ENCODE data around the gene KRTAP12-1. TPM values are rescaled to one million over a fixed set of nuclear protein-coding genes. Genes with fewer than 3 reads are reported as not detected.

KRTAP12-1 gene, protein sequence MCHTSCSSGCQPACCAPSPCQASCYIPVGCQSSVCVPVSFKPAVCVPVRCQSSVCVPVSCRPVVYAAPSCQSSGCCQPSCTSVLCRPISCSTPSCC
- not detected for total RNA-seq
- polyA plus RNA-seq (ENCODE audit: insufficient read depth, low read depth, low replicate concordance) = not detected
- long read RNA-seq, donor 1 = 0 reads
- long read RNA-seq, donor 2 = 0 reads

DNA sequence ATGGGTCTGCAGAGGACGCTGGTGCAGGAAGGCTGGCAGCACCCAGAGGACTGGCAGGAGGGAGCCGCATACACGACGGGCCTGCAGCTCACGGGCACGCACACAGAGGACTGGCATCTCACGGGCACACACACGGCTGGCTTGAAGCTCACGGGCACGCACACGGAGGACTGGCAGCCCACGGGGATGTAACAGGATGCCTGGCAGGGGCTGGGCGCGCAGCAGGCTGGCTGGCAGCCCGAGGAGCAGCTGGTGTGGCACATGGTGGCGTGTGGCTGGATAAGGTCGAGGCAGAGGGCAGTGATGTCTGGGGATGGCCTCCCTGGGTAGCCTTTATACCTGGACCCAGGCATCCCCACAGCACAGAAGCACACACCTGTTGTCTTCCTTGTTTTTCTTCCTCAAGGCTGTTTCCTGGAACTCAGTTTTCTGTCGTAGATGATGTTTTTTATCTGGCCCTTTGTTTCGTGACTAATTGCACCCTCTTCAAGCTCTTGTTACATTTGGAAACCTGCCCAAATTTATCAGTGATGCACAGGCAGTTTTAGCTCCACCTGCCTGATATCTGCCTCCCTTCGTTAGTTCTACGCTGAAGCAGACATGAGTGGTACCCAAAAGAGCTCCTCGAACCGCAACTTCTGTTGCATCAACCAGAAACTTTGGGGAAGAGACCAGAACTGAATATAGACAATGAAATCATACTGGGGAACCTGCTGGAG is at the start of gene KRTAP12-1:
TSS of gene KRTAP12-1 (minus strand) at position 303 of the 719 bp plus-strand sequence. CDS start at position 263, 40 bp downstream.
- DNase-seq = no peak
- H3K4me1 ChIP-seq = no peaks in the 10 kb centered on the region
- no peak within 1 kb of the TSS for H3K27ac ChIP-seq
- no peak within 1 kb of the TSS for H3K4me3 ChIP-seq
- H3K9me3 ChIP-seq = no peaks in the 10 kb centered on the region
- intact Hi-C loops (cut with DNase I; ENCODE audit: low total_unique reads) = no loop called here
- WGBS, 2 donors = 71 to 80% methylated on average over 15 to 23 of the region's 23 CpGs
- H3K27me3 ChIP-seq = no peaks in the 10 kb centered on the region
- no peak for TF ChIP-seq POLR2A (IDR thresholded peaks at IDR 0.05)
- TF ChIP-seq, protein P1, sequence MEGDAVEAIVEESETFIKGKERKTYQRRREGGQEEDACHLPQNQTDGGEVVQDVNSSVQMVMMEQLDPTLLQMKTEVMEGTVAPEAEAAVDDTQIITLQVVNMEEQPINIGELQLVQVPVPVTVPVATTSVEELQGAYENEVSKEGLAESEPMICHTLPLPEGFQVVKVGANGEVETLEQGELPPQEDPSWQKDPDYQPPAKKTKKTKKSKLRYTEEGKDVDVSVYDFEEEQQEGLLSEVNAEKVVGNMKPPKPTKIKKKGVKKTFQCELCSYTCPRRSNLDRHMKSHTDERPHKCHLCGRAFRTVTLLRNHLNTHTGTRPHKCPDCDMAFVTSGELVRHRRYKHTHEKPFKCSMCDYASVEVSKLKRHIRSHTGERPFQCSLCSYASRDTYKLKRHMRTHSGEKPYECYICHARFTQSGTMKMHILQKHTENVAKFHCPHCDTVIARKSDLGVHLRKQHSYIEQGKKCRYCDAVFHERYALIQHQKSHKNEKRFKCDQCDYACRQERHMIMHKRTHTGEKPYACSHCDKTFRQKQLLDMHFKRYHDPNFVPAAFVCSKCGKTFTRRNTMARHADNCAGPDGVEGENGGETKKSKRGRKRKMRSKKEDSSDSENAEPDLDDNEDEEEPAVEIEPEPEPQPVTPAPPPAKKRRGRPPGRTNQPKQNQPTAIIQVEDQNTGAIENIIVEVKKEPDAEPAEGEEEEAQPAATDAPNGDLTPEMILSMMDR (IDR thresholded peaks at IDR 0.05) = no peak
- no peaks in the 10 kb centered on the region for H3K36me3 ChIP-seq (ENCODE audit: low read depth, missing control alignments)

DNA sequence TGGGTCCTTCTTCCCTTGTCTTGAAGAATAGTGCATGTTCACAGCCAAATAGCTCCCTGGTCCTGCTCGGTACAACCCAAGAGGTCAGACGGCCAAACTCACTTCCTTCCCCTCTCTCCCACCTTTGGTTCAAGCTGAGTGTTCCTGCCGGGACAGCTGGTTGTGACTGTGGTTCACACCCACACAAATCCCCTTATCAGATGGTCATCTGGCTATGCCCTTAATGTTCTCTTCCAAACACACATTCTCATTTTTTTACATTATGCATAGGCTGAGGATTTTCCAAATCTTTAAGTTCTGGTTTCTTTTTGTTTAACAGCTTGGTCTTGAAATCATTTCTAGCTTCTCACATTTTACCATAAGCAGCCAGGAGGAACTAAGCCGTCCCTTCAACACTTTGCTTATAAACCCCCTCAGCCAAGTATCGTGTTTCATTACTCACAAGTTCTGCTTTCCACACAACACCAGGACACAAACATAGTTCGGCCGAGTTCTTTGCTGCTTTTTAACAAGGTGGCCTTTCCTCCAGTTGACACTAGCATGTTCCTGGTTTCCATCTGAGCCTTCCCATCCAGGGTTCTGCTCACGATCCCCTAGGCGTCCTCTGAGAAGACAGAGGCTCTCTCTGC is 49.1 kb upstream of the KRTAP12-1 start:
- DNase-seq = no peak
- TF ChIP-seq, protein P1 (IDR thresholded peaks at IDR 0.05) = no peak
- TF ChIP-seq POLR2A (IDR thresholded peaks at IDR 0.05) = no peak
- intact Hi-C loops (cut with DNase I; ENCODE audit: low total_unique reads) = no loop called here
- no peaks in the 10 kb centered on the region for H3K4me1 ChIP-seq
- H3K36me3 ChIP-seq (ENCODE audit: low read depth, missing control alignments) = no peaks in the 10 kb centered on the region
- no peak overlapping the region for H3K4me3 ChIP-seq
- WGBS, 2 donors = 72 to 76% methylated on average over 9 of the region's 9 CpGs
- H3K27me3 ChIP-seq = no peaks in the 10 kb centered on the region
- no peaks in the 10 kb centered on the region for H3K9me3 ChIP-seq
- no peak overlapping the region for H3K27ac ChIP-seq

DNA sequence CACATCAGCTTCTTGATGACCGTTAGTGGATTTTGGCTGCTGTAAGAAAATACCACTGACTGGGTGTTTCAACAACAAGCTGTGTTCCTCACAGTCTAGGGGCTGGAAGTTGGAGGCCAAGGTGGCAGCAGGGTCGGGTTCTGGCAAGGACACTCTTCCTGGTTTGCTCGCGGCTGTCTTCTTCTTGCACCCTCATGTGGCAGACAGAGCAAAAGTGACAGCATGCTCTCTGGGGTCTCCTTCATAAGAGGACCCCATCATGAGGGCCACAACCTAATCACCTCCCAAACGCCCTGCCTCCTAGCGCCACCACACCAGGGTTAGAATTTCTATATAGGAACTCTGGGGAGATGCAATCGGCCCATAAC is 48.0 kb upstream of the KRTAP12-1 start:
- Histone ChIP-seq H3K36me3 (ENCODE audit: low read depth, missing control alignments) (no peaks in the 10 kb centered on the region), H3K27ac (no peak overlapping the region), H3K27me3 (no peaks in the 10 kb centered on the region), H3K4me1 (no peaks in the 10 kb centered on the region), H3K4me3 (no peak overlapping the region), H3K9me3 (no peaks in the 10 kb centered on the region)
- intact Hi-C loops (cut with DNase I; ENCODE audit: low total_unique reads) = no loop called here
- TF ChIP-seq POLR2A (IDR thresholded peaks at IDR 0.05) = no peak
- TF ChIP-seq, protein P1 (IDR thresholded peaks at IDR 0.05) = no peak
- no peak for DNase-seq
- 90% methylated on average over 6 to 7 of the region's 7 CpGs for WGBS, 2 donors

DNA sequence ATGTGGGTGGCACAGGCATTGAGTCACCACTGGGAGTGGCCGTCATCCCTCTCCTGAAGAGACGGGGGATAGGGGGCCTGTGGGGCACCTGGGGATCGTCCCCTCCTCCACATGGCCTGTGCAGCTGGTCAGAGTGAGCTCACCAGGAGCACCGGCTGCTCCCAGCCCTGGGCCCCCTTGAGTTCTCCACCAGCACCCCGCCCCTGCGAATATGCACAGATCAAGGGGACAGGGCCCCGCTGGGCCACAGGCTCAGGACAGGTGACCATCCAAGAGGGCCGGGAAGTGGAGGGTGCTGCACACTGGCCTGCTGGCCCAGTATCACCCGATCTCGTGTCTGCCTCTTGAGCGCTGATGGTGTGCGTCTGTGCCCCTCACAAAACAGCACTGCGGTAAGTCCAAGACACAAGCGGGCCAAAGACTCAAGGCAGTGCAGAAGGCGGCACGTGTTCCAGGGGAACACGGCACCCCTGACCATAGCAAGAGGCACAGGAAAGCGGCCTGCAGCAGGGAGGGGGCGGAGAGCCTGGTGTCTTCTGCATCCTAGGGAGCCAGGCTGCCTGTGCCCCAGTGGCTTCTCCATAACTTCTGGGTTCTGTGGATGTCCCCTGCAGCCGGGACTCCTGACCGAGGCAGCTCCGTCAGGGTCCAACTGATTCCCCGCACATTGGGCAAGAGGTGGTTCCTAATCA is 47.5 kb upstream of the KRTAP12-1 start:
- 75 to 87% methylated on average over 3 to 23 of the region's 23 CpGs for WGBS, 2 donors
- Histone ChIP-seq H3K9me3 (no peaks in the 10 kb centered on the region), H3K36me3 (ENCODE audit: low read depth, missing control alignments) (no peaks in the 10 kb centered on the region), H3K27ac (no peak overlapping the region), H3K4me3 (no peak overlapping the region), H3K4me1 (no peaks in the 10 kb centered on the region), H3K27me3 (no peaks in the 10 kb centered on the region)
- intact Hi-C loops (cut with DNase I; ENCODE audit: low total_unique reads) = no loop called here
- no peak for DNase-seq
- TF ChIP-seq, protein P1 (IDR thresholded peaks at IDR 0.05) = no peak
- TF ChIP-seq POLR2A (IDR thresholded peaks at IDR 0.05) = no peak

Data from testis (tissue), 5 donors.